ENCODE results near the gene CDS1.
"Not testable (repeated sequence)": the region's sequence is repeated elsewhere in the genome, so short reads cannot be mapped to it uniquely, and the experiment has no call there.

Gene CDS1

GRCh38 chr4:84677093-84677492 lies 94.2 kb downstream of the CDS1 start:
- Mint-ChIP-seq H3K9me3 (no peaks in the 10 kb centered on the region), H3K27ac (no peak overlapping the region), H3K27me3 (no peaks in the 10 kb centered on the region), H3K36me3 (ENCODE audit: low read depth) (no peaks in the 10 kb centered on the region), H3K4me3 (no peak overlapping the region), H3K4me1 (ENCODE audit: low read depth) (peaks cover 6% of the 10 kb centered on the region)

- no peak overlapping the region for H3K27ac Mint-ChIP-seq
- no peaks in the 10 kb centered on the region for H3K9me3 Mint-ChIP-seq
- peaks cover 6% of the 10 kb centered on the region for H3K4me1 Mint-ChIP-seq (ENCODE audit: low read depth)
- no peaks in the 10 kb centered on the region for H3K27me3 Mint-ChIP-seq
- H3K36me3 Mint-ChIP-seq (ENCODE audit: low read depth) = no peaks in the 10 kb centered on the region
- H3K4me3 Mint-ChIP-seq = no peak overlapping the region
Measured at GRCh38 chr4:84677995-84678394, 95.1 kb downstream of the CDS1 start.

GRCh38 chr4:84678976-84679744 lies 96.2 kb downstream of the CDS1 start:
- Mint-ChIP-seq H3K27ac (no peak overlapping the region), H3K4me3 (no peak overlapping the region), H3K36me3 (ENCODE audit: low read depth) (no peaks in the 10 kb centered on the region), H3K9me3 (no peaks in the 10 kb centered on the region), H3K4me1 (ENCODE audit: low read depth) (peaks cover 6% of the 10 kb centered on the region), H3K27me3 (no peaks in the 10 kb centered on the region)

GRCh38 chr4:84680956-84681355 lies 98.0 kb downstream of the CDS1 start:
- Mint-ChIP-seq H3K4me1 (ENCODE audit: low read depth) (peaks cover 6% of the 10 kb centered on the region), H3K27ac (no peak overlapping the region), H3K27me3 (no peaks in the 10 kb centered on the region), H3K9me3 (no peaks in the 10 kb centered on the region), H3K36me3 (ENCODE audit: low read depth) (no peaks in the 10 kb centered on the region), H3K4me3 (no peak overlapping the region)

GRCh38 chr4:84681486-84682274 lies 98.8 kb downstream of the CDS1 start:
- H3K36me3 Mint-ChIP-seq (ENCODE audit: low read depth) = no peaks in the 10 kb centered on the region
- H3K27ac Mint-ChIP-seq = no peak overlapping the region
- H3K4me1 Mint-ChIP-seq (ENCODE audit: low read depth) = peaks cover 6% of the 10 kb centered on the region

GRCh38 chr4:84682661-84683060 lies 99.7 kb downstream of the CDS1 start:
- H3K4me3 Mint-ChIP-seq; H3K4me1 Mint-ChIP-seq (ENCODE audit: low read depth); H3K9me3 Mint-ChIP-seq; H3K36me3 Mint-ChIP-seq (ENCODE audit: low read depth); H3K27ac Mint-ChIP-seq; H3K27me3 Mint-ChIP-seq: not testable (repeated sequence)

More at GRCh38 chr4:84681486-84682274, 98.8 kb downstream of the CDS1 start:
- Mint-ChIP-seq H3K4me3 (no peak overlapping the region), H3K9me3 (no peaks in the 10 kb centered on the region), H3K27me3 (no peaks in the 10 kb centered on the region)

- no peak overlapping the region for H3K27ac Mint-ChIP-seq
- no peaks in the 10 kb centered on the region for H3K36me3 Mint-ChIP-seq (ENCODE audit: low read depth)
- peaks cover 6% of the 10 kb centered on the region for H3K4me1 Mint-ChIP-seq (ENCODE audit: low read depth)
- no peaks in the 10 kb centered on the region for H3K9me3 Mint-ChIP-seq
- no peaks in the 10 kb centered on the region for H3K27me3 Mint-ChIP-seq
- no peak overlapping the region for H3K4me3 Mint-ChIP-seq
Measured at GRCh38 chr4:84683064-84683850, 100.3 kb downstream of the CDS1 start.

GRCh38 chr4:84684361-84684760 lies 101.4 kb downstream of the CDS1 start:
- H3K27ac Mint-ChIP-seq = no peak overlapping the region
- no peaks in the 10 kb centered on the region for H3K27me3 Mint-ChIP-seq
- no peak overlapping the region for H3K4me3 Mint-ChIP-seq
- no peaks in the 10 kb centered on the region for H3K9me3 Mint-ChIP-seq
- H3K4me1 Mint-ChIP-seq (ENCODE audit: low read depth) = peaks cover 6% of the 10 kb centered on the region
- no peaks in the 10 kb centered on the region for H3K36me3 Mint-ChIP-seq (ENCODE audit: low read depth)

- Mint-ChIP-seq H3K4me1 (ENCODE audit: low read depth) (peaks cover 6% of the 10 kb centered on the region), H3K27me3 (no peaks in the 10 kb centered on the region), H3K9me3 (no peaks in the 10 kb centered on the region), H3K27ac (no peak overlapping the region), H3K4me3 (no peak overlapping the region), H3K36me3 (ENCODE audit: low read depth) (no peaks in the 10 kb centered on the region)
Measured at GRCh38 chr4:84685105-84685504, 102.2 kb downstream of the CDS1 start.

GRCh38 chr4:84688605-84689004 lies 105.7 kb downstream of the CDS1 start:
- Mint-ChIP-seq H3K27me3 (no peaks in the 10 kb centered on the region), H3K36me3 (ENCODE audit: low read depth) (no peaks in the 10 kb centered on the region), H3K27ac (no peak overlapping the region), H3K4me3 (no peak overlapping the region), H3K9me3 (no peaks in the 10 kb centered on the region), H3K4me1 (ENCODE audit: low read depth) (peaks cover 3% of the 10 kb centered on the region)

- H3K9me3 Mint-ChIP-seq = no peaks in the 10 kb centered on the region
- H3K27me3 Mint-ChIP-seq = no peaks in the 10 kb centered on the region
- H3K4me1 Mint-ChIP-seq (ENCODE audit: low read depth) = peaks cover 3% of the 10 kb centered on the region
- no peak overlapping the region for H3K4me3 Mint-ChIP-seq
- no peaks in the 10 kb centered on the region for H3K36me3 Mint-ChIP-seq (ENCODE audit: low read depth)
- H3K27ac Mint-ChIP-seq = no peak overlapping the region
Measured at GRCh38 chr4:84689197-84689596, 106.3 kb downstream of the CDS1 start.

GRCh38 chr4:84690481-84690880 lies 107.6 kb downstream of the CDS1 start:
- Mint-ChIP-seq H3K27ac (no peak overlapping the region), H3K4me3 (no peak overlapping the region), H3K9me3 (no peaks in the 10 kb centered on the region), H3K36me3 (ENCODE audit: low read depth) (no peaks in the 10 kb centered on the region), H3K4me1 (ENCODE audit: low read depth) (peaks cover 3% of the 10 kb centered on the region), H3K27me3 (no peaks in the 10 kb centered on the region)

GRCh38 chr4:84691170-84691691 lies 108.3 kb downstream of the CDS1 start:
- Mint-ChIP-seq H3K4me3 (no peak overlapping the region), H3K27me3 (no peaks in the 10 kb centered on the region), H3K27ac (no peak overlapping the region), H3K9me3 (no peaks in the 10 kb centered on the region), H3K36me3 (ENCODE audit: low read depth) (no peaks in the 10 kb centered on the region), H3K4me1 (ENCODE audit: low read depth) (peaks cover 3% of the 10 kb centered on the region)

GRCh38 chr4:84691800-84692199 lies 108.9 kb downstream of the CDS1 start:
- Mint-ChIP-seq H3K9me3 (no peaks in the 10 kb centered on the region), H3K4me3 (no peak overlapping the region), H3K4me1 (ENCODE audit: low read depth) (peaks cover 3% of the 10 kb centered on the region), H3K27me3 (no peaks in the 10 kb centered on the region), H3K27ac (no peak overlapping the region), H3K36me3 (ENCODE audit: low read depth) (no peaks in the 10 kb centered on the region)

- Mint-ChIP-seq H3K36me3 (ENCODE audit: low read depth) (no peaks in the 10 kb centered on the region), H3K4me3 (no peak overlapping the region), H3K4me1 (ENCODE audit: low read depth) (no peaks in the 10 kb centered on the region), H3K27me3 (no peaks in the 10 kb centered on the region), H3K27ac (no peak overlapping the region), H3K9me3 (no peaks in the 10 kb centered on the region)
Measured at GRCh38 chr4:84697159-84697558, 114.2 kb downstream of the CDS1 start.
